Stimulated activated CD4-positive, alpha-beta T cell treated with anti-CD3 and anti-CD28 coated beads, Interleukin-15, amount 100 ng/mL, for 24 hours (primary cell): Measurements from ENCODE around the gene MPZL1.
"Not testable (repeated sequence)": the region's sequence is repeated elsewhere in the genome, so short reads cannot be mapped to it uniquely, and the experiment has no call there.

Experiments used
- DNase-seq: peaks from one replicate; pipeline ENCODE4 v3.0.0-alpha.2; 2020

Gene MPZL1

GRCh38 chr1:167784876-167785550, 63.2 kb downstream of the MPZL1 start:
- DNase-seq: no peak

DNA sequence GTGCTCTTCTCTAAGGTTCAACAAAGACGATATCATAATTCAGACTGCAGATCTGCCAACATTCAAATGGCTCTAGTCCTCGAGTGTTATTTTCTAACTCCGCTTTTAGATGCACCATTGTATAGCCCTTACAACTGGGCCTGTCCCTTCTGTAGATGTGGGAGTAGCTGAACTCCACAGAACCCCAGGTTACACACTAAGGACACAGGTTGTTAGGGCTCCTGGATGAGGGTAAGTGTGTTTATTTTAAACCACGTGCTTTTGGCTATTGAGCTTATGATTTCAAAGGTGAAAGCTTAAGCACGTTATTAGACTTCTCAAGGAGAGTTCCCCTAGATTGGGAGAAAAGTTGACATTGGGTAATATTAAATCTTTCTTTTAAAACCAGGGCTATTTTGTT, 64.7 kb downstream of the MPZL1 start:
- DNase-seq: no peak

DNA sequence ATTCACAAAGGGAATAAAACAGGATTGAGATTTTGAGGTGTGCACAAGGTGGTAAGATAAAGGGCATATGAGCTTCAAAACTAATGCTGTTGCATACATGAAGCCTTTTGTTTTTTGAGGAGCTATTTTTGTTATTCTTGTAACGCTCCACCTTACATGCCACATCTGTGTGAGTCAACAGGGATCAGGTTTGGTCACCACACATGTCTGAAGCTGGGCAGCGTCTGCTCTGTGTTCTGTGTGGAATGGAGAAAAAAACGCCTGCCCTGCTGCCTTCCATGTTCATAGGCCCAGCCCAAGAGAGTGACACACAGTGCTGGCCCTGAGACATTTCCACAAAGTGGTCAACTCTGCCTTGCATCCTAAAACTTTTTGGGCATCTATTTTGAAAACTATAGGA, 67.7 kb downstream of the MPZL1 start:
- no peak for DNase-seq

DNA sequence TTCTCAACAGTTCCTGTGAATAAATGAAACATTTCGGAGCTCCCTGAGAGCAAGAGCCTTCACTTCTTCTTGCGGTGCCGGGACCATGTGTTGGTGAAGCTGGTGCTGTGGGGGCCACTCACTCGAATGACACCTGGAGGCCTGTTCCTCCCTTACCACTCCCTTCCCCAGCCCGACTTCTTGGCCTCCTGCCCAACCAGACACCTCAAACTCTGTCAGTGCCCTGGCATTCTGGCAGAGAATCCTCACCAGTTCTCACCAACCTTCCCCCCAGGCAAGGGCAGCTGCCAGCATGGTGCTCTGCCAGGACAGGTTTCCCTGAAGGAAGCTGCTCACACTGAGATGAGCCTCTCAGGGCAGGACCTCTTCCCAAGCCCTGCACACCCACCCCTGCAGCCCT, 68.3 kb downstream of the MPZL1 start:
- no peak for DNase-seq

DNA sequence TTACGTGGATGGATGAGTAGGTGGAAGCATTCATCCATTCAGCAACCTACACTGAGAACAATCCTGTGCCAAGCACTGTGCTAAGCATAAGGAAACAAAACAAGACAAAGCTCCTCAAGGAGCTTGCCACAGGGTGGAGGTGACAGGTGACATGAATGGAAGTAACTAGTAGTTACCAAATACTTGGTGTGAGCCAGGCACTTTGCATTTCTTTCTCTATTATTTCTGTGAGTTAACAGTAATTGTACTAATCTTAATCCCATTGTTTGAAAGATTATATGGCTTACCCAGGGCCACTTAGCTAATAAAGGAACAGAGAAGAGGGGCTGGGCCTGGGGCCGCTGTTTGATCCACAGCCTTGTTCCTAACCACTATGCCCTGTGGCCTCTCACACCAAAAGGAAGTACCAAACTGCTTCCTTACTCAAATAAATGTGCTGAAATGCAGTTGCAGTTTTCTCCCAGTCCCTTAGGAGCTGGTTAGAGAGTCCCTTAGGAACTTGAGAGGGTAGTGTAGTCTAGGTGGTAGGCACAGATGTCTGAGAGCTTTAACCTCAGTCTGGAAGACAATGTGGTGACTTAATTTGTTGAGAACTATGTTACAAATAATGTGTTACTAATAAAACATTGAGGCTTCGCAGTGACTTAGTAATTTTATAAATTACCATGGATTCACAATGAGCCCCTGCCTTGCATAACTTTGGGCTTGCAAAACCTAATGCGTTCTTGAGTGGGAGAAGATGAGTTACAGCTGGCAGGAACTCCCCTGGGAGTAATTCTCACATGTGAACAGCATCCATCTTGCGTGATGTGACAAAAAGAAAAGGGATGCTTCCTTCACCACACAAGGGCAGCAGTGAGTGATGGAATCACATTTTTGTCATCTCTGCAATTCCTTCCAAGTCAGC, 69.8 kb downstream of the MPZL1 start:
- DNase-seq: no peak

DNA sequence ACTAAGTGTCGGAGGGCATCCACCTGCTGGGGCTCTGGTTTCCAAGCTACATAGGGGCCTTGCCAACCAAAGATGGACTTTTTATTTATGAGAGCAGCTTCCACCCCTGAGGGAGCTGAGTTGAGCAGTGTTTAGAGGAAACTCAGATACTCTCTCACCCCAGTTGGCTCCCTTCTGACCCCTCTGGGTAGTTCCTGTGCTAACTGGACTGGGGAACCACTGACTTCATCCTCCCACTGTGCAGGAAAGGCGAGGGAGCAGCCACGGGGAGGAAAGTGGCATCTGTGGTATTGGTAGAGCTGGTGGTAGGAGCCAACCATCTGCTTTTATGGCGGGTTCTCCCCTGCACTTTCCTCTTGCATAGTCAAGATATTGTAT, 70.4 kb downstream of the MPZL1 start:
- no peak for DNase-seq

DNA sequence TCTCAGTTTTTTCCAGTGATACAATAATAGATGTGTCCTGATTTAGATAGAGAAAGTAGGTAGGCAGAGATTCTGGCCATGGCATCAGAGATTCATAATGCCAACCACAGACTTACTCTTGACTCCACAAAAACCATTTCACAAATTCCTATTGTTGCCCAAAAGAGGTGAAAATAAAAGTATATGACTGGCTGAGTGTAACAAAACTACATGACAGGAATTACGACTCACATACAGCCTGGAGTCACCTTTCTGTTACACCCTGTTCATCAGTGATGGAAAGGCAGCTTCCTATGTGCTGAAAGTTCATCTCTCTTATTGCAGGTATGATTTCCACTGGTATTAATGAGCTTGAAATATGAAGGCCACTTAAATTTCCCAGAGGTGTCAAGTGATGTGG, 72.3 kb downstream of the MPZL1 start:
- no peak for DNase-seq

DNA sequence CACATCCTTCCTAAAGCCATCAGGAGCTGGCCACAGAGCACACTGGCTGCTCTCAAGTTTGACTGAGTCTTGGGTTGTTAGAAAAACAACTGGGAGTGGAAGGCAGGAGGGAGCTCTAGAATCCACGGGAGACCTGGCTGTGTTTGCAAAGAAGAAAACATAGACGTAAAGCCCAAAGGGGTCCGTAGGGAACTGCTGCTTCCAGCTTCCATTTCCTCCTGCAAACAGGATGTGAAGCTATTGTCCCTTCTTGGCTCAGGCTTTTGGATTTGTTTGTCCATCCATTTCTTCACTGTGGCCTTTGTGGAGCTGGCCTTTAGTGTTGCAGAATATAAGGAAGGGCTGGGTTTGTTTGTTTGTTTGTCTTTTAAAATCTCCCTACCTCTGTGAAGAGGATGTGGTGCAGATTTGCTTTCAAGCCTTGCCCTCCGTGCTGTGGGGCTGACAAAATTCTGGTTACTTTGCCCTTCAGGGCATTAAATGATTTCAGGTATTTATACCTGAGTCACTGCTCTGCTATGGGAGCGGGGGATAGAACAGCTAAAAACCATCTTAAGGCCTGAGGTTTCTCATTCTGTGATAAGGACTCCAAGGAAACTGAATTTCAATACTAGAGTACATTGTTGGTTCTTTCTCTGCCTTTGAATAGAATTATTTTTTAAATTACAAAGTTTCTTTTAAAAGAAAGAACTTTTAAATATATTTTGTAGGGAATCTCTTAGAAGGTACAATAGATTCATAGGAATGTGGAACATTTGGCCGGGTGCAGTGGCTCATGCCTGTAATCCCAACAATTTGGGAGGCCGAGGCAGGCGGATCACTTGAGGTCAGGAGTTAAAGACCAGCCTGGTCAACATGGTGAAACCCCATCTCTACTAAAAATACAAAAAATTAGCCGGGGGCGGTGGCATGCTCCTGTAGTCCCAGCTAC, 74.3 kb downstream of the MPZL1 start:
- DNase-seq: no peak

GRCh38 chr1:167797015-167797414, 75.2 kb downstream of the MPZL1 start:
- DNase-seq: peak; percentile 29

GRCh38 chr1:167798952-167799351, 77.2 kb downstream of the MPZL1 start:
- no peak for DNase-seq

- no peak for DNase-seq
These were observed 78.0 kb downstream of the MPZL1 start for GRCh38 chr1:167799747-167800146.

DNA sequence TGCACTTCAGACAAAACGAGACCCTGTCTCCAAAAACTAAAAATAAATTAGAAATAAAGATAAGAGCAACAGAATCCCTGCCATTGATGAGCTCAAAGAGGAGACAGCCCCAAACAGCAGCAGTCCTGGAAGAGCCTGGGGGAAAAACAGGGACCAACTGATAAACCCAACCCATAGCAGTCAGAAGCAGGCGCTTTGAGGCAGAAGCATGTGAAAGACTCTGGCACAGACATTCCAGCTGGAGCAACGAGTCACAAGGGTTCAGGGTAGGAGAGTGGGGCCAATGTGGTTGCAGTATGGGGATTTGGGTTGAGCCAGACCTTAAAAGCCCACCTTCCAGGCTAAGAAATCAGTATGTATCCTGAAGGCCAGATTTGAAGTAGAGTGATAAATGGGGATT, 78.5 kb downstream of the MPZL1 start:
- DNase-seq: no peak

- DNase-seq: no peak
These were observed 80.5 kb downstream of the MPZL1 start for GRCh38 chr1:167802235-167802634.

- DNase-seq: peak; percentile 95
These were observed 81.8 kb downstream of the MPZL1 start for GRCh38 chr1:167803358-167804207.

DNA sequence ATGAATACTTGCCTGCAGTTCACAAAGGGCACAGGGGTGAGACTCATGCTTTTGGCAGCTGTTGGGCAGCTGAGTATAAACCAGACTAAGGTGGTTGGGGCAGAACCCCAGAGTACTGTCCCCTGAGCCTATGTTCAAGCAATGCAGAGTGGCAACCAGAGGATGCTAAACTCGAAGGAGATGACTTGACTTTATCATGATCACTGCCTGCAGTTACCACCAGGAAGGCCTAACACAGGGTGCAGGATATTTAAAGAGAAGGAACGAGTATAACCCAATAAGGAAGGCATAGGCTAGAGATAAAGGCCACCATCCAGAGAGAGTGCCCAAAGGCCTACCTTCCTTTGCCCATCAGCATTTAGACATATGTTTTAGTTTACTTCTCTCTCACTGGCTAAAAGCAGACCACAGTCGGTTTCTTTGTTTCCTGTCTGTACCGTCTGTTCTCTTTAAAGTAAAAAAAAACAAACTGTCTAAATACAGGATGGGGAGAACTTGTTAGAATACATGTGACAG, 83.3 kb downstream of the MPZL1 start:
- peak; percentile 10 for DNase-seq

GRCh38 chr1:167806235-167806634, 84.5 kb downstream of the MPZL1 start:
- not testable (repeated sequence) for DNase-seq

GRCh38 chr1:167806676-167807075, 84.9 kb downstream of the MPZL1 start:
- DNase-seq: not testable (repeated sequence)

DNA sequence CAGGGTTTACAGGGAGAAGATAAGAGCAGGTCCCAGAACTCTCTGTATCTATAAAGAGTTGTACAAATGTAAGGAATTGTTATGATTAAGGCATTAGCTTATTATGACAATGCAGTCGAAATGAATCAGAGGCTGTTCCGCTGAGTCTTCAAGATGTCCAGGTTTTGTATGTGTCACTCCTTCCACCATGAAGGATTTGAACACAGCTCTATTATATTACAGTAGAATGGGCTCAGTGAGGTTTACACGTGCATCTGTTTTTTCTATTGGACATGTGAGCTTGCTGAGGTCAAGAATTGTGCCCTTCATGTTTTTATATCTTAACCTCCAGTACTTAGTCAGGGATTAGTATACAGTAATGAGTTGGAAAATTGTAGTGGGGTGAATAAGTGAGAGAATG, 86.3 kb downstream of the MPZL1 start:
- DNase-seq: no peak

DNA sequence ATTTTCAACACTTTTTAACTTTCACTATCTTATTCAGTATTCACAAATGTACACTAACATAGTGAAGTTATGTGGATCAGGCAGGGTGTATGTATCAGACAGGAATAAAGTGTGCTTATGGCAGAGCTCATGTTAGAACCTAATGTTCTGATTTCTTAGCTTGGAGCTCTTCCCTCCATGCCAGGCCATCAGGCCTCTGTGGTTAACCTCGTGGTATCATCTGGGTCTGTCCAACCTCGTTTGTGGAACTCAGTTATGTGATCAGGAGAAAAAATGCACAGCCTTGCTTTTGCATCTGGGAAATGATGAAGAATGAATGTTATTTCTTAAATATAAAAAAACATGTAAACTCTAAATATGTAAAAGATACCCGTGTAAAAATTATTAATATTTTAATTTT, 86.9 kb downstream of the MPZL1 start:
- no peak for DNase-seq

- DNase-seq: no peak
These were observed 91.2 kb downstream of the MPZL1 start for GRCh38 chr1:167812972-167813371.

GRCh38 chr1:167815650-167816049, 93.9 kb downstream of the MPZL1 start:
- no peak for DNase-seq
